K562 (cell line): ENCODE data around the gene SLC13A3. TPM values are rescaled to one million over a fixed set of nuclear protein-coding genes. Genes with fewer than 3 reads are reported as not detected.

Experiments
- CCAR2 ChIP-seq: fragments of 200-400 bp; formaldehyde crosslinking; IDR thresholded peaks from 2 replicates; pipeline ENCODE4 v1.6.1; 2017; ENCODE audit warnings: mild to moderate bottlenecking, low read depth, low read length
- E2F5 ChIP-seq: sonication (generic); formaldehyde crosslinking; IDR thresholded peaks from 2 replicates; pipeline ENCODE4 v1.8.0; 2022; ENCODE audit warnings: mild to moderate bottlenecking, missing genetic modification reagents
- HDAC3 ChIP-seq: fragments of 450-650 bp; IDR thresholded peaks from 2 replicates; pipeline ENCODE4 v1.6.1; 2018; ENCODE audit warnings: borderline replicate concordance, mild to moderate bottlenecking, moderate library complexity; ENCODE audit not compliant: partially characterized antibody
- HOMEZ ChIP-seq: fragments of 250-450 bp; sonication (Bioruptor Pico); IDR thresholded peaks from 2 replicates; pipeline ENCODE4 v1.4.0; 2020; ENCODE audit warnings: mild to moderate bottlenecking, moderate library complexity
- KDM4B ChIP-seq, 2 experiments: fragments of 450-650 bp in 1 of 2; sonication (generic) in 1 of 2; IDR thresholded peaks; 2 replicates each; pipeline ENCODE4 v1.6.1; 2016 to 2017; ENCODE audit warnings: borderline replicate concordance in 2 of 2, antibody characterized with exemption in 1 of 2, low read depth in 1 of 2, mild to moderate bottlenecking in 1 of 2
- MXI1 ChIP-seq: IDR thresholded peaks from 2 replicates; pipeline ENCODE4 v1.6.1; 2011; ENCODE audit warnings: low read depth, mild to moderate bottlenecking, improper control_type of control experiment, low read length
- SNAPC5 ChIP-seq: fragments of 250-450 bp; sonication (Bioruptor Pico); IDR thresholded peaks from 2 replicates; pipeline ENCODE4 v1.8.0; 2021; ENCODE audit warnings: moderate library complexity, mild to moderate bottlenecking, inconsistent platforms
- TFAM ChIP-seq: fragments of 250-450 bp; sonication (Bioruptor Pico); conservative IDR thresholded peaks from 2 replicates; pipeline ENCODE4 v1.5.0; 2021; ENCODE audit warnings: mild to moderate bottlenecking, moderate library complexity
- U2AF1 ChIP-seq: fragments of 200-400 bp; formaldehyde crosslinking; optimal IDR thresholded peaks from 2 replicates; pipeline ENCODE3; 2017; ENCODE audit warnings: mild to moderate bottlenecking, low read depth, low read length, moderate library complexity
- ZNF639 ChIP-seq, 2 experiments: fragments of 200-800 bp in 1 of 2; sonication (Bioruptor generic) in 1 of 2; sonication (generic) in 1 of 2; formaldehyde crosslinking in 1 of 2; IDR thresholded peaks in 1 of 2; conservative IDR thresholded peaks in 1 of 2; 2 replicates each; pipeline versions ENCODE4 v1.5.0 to v1.6.1; 2016 to 2020; ENCODE audit warnings: missing compliant biosample characterization in 1 of 2, missing genetic modification characterization in 1 of 2, missing genetic modification reagents in 1 of 2
- ZZZ3 ChIP-seq: fragments of 450-650 bp; IDR thresholded peaks from 2 replicates; pipeline ENCODE4 v1.6.1; 2016; ENCODE audit warnings: antibody characterized with exemption, mild to moderate bottlenecking, moderate library complexity
- polyA plus RNA-seq, 8 experiments: library from polyadenylated mRNA; depleted of rRNA in 4 of 8; stranded (reverse) in 5 of 8; unstranded in 3 of 8; fragments of >200 nt; fragmentation: Nextera tagmentation in 2 of 8; fragmentation: Illumina TruSeq in 1 of 8; extraction: Ambion mirVana in 2 of 8; extraction: Trizol in 1 of 8; gene quantifications; 2 replicates each; pipeline versions ENCODE4 v1.2.1 to v1.2.3, GENCODE V29; 2011 to 2014; ENCODE audit warnings: inconsistent platforms in 1 of 8, missing spikeins in 1 of 8
- total RNA-seq, 7 experiments: library from RNA; depleted of rRNA in 6 of 7; stranded (reverse); fragments of >200 nt in 6 of 7; fragmentation: Illumina TruSeq in 2 of 7; extraction: Trizol in 2 of 7; gene quantifications; 2 replicates each; pipeline versions ENCODE4 v1.2.1 to v1.2.3, GENCODE V29; 2011 to 2021; ENCODE audit warnings: low replicate concordance in 1 of 7

The SLC13A3 gene
- total and polyA plus RNA-seq, 9 of the 15 experiments (the other 6 are each of a cell fraction or from before 2014, with no cell fraction given): 5.5 to 16.4 (median 8.5) TPM

GRCh38 chr20:46566125-46566524, 85.1 kb downstream of the SLC13A3 start (continued):
- TF ChIP-seq ZZZ3 (no peak), MXI1 (no peak), KDM4B (IDR thresholded peaks at IDR 0.05; ENCODE audit: borderline replicate concordance in 2 of 2, low read depth in 1 of 2) (no peak), HDAC3 (no peak), HOMEZ (no peak), TFAM (CRISPR knock-in tag) (no peak), U2AF1 (no peak), E2F5 (CRISPR knock-in tag) (no peak), ZNF639 (CRISPR knock-in tag; conservative IDR thresholded peaks at IDR 0.05 in 1 of 2, IDR thresholded peaks at IDR 0.05 in 1 of 2) (no peak), CCAR2 (no peak), SNAPC5 (CRISPR knock-in tag) (no peak)
